ENCODE data around the gene SMIM35.

Gene SMIM35
- total RNA-seq, result 0.19 to 1.1 (median 0.70) reads per million in 4 experiments

- DNase-seq, result no peak
Observed at GRCh38 chr11:118086913-118087768, at the start of gene SMIM35. Gene SMIM35 (minus strand): TSS chr11:118086963. CDS start chr11:118086757, 206 bp downstream.

GRCh38 chr11:118136341-118136740 lies 49.6 kb upstream of the SMIM35 start:
- DNase-seq, result no peak

DNA sequence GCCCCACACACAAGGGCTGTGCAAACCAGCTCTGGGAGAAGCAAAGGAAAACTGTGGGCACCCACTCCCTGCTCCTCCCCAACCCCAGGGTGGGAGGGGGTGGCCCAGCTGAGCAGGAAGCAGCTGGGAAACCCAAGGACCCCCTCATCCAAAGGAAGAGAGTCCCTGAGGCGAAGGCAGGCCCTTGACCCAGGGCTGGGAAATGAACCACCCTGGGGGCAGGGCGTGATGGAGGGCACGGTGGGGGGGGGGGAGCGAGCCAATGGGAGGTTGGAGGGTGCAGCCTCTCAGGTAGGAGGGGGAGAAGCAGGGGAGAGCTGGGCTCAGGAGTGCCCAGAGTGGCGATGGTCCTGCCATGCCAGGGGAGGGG lies 49.0 kb upstream of the SMIM35 start:
- no peak for DNase-seq

DNA sequence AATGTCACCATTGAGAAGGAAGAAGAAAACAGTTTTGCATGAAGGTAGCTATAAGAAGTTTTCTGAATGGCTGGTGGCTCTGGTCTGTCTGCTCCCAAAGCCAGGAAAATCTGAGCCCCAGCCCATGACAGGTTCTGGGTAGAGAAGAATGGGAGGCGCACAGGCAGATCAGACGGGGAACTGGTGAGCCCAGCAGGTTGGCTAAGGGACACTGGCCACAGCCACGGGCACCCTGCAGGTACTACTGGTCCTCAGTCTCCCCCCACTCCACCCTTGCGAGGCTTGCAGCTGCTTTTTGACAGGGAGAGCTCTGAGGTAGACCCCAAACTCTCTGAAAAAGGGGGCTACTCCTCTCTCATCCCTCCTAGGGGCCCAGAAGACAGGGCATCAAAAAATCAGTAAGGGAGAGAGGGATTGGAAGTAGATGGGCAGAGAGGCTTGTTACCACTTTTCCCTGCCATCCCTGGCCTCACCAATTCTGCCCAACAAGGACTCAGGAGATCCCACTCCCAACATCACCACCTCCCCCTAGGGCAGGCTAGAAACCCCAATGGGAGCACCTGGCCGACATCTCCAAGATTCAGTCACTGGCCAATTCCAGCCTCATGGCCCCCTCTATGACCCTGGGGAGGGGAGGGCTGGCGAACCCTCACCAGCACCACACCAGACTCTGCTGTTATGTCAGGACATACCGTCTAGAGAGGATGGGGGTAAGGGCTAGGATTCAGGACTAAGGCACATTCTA lies 48.5 kb upstream of the SMIM35 start:
- no peak for DNase-seq

GRCh38 chr11:118133816-118134215 lies 47.1 kb upstream of the SMIM35 start:
- DNase-seq, result no peak

DNA sequence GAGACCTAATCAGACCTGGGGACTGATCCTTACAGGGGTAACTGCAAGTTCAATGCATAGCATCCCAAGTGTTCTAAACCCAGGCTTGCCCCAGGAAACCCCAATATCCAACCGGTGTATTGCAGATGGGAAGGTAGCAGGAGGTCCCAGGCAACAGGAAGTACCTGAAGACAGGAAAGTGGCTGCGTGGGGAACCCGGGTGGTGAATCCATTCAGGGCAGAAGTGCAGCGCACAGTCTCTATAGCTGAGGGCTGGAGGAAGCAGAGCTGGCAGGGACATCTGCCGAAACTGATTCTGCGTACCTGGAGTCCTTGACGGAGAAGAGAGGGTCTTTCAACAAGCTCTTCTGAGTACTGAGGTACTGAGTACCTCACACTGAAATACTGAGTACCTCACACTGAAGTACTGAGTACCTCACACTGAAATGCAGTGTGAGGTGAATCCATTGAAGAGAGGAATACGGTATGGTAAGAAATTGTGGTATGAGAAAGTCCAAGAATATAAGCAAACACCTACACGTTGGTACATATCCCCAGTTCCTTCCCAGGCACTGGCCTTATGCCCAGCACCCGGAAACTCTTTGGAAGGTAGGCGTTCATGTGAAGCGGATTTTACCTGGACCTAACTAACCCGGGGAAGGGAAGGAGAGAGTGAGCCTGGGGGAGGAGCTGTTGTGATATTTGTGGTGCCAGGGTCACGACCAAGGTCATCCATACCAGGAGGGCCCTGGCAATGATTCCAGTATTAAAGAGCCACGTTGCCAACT lies 45.8 kb upstream of the SMIM35 start:
- DNase-seq, result no peak

DNA sequence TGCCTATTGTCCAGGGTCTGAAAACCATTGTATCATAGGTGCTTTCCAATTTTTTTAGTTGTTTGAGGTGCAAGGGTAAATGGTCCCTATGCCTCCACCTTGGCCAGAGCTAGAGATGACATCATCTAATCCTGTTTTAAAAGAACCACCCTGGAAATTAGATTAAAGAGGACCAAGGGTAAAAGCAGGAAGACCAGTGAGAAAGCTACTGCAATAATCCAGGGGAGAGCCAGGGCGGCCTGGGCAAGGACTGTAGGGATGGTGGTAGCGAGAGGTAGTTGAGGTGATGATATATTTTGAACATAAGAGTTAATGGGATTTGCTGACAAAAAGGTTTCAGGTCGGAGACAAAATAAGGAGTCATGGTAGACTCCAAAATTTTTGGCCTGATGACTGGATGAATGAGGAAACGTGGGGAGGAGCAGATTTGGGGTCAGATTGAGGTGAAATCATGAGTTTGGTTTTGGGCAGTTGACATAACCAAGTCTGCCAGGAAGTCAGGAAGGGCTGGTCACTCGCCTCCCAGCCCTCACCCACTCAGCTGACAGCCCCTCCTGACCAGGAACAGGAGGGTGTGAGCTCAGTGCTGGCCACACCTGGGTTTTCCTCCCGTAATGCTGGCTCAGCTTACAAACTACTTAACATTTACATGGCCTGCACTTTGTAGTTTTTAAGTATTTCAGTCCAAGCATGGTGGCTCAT lies 42.9 kb upstream of the SMIM35 start:
- DNase-seq, result no peak

DNA sequence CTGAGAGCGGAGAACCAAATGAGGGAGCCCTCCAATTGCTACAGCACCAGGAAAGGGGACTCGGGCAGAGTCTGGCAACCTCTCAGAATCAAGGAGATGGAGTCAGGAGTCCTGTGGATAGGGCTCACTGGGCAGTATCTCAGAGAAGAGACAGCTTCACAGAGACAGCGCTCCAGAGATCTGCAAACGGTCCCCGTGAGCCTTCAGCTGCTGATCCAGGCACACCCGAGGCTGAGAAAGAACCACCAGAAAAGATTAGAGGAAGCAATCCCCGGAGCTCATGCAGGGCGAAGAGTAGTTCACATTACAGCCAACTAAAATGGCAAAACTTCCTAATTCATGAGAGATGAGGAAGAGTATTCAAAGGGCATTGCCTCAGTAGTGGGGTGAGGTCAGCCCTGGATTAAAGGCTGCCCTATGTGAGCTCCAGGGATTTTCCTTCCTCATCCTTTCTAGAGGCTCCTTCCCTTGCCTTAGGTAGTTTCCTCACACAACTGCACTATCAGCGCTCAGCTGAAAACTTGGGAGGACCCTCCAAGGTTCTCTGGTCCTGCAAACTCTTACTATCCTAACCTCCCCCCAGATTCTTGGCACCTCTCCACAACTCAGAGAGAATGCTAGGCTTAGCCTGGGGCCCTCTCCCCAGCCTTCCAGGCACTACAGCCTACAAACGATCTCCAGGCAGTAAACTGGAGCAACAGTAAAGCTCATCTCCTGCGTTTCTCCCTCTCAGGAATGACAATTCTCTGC lies 42.1 kb upstream of the SMIM35 start:
- DNase-seq, result no peak

DNA sequence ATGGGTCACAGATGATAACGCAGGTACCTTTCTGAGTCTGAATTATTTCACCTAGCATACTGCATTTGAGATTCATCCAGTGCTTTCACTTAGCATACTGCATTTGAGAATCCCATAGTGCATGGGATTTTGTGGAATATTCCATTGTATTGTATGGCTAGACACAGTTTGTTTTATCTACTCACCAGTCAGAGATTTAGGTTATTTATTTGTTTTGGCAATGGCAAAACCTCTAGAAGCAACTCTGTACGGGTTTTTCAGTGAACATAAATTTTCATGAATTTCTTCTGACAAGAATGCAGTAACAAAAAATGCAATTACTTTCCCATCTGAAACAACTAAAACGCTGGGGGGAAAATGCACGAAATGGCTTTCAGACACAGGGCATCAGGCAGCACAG lies 41.5 kb upstream of the SMIM35 start:
- no peak for DNase-seq

DNA sequence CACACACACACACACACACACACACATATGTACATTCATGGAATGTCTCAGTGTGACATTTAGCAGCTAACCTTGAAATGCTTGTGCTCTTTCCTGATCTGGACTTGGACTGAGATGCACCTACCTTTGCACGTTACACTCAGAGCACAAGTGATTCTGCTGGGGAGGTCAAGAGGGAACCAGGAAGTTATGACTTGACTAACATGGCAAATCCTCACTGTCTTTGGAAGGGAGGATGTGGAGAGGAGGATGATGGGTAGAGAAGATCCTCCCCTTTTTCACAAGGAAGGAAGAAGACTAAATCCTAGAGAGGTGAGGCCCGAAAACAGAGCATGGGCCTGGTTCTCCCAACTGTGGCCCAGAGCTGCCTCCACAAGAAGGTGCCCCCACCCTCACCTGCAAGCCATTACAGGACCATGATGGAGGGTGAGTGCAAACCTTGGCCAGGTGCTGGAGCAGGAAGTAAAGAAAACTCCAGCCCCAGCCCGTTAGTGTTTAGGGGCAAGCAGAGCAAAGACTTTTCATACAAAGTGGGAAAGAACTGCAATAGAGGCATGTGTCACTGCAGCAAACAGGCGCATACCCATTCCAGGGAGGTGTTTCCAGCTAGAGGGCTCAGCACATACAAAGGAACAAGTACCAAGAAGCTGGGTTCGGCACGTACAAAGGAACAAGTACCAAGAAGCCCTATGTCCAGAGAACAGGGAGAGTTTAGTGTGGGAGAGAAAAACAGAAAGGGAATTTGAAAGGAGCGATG lies 39.5 kb upstream of the SMIM35 start:
- DNase-seq, result no peak

DNA sequence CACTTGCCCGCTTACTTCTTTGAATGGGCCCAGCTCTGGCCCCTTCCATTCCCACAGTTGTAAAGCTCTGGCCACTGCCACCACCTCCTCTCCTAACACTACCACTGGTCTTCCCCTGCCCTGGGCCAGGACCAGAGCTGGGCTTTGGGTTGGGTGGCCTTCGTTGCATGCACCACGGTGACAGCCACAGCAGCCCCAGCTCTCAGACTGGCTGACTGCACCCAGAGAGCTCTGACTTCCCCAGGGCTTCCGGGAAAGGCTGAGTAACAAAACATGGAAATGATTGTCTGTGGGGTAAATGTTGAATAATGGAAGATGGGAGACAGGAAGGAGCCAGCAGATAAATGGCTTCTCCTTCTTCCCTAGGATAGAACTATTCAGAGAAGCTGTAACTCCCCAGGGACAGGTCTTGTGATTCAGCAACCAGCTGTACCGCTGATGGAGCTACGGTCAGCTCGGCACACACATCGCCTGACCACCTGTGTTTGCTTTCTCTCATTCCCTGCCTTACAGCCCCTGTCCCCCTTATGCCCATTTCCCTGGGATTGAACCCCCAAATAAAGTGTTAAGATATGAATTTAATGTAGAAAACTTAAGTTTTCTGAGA lies 38.3 kb upstream of the SMIM35 start:
- no peak for DNase-seq

DNA sequence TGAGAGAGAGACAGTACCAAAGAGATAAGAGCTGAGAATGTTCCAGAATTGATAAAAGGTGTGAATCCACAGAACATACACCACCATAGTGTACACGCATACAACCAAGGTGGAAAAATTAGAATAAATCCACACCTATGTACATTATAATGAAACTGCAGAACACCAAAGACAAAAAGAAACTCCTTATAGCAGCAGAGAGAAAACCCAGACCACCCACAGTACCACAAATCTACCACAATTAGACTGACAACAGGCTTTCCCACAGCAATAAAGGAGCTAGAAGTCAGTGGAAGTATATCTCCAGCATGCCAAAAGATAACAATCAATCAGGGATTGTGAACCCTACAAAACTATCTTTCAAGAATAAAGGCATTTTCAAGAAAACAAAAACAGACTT lies 34.0 kb upstream of the SMIM35 start:
- no peak for DNase-seq

GRCh38 chr11:118117790-118118601 lies 31.2 kb upstream of the SMIM35 start:
- peak; percentile 4 for DNase-seq

DNA sequence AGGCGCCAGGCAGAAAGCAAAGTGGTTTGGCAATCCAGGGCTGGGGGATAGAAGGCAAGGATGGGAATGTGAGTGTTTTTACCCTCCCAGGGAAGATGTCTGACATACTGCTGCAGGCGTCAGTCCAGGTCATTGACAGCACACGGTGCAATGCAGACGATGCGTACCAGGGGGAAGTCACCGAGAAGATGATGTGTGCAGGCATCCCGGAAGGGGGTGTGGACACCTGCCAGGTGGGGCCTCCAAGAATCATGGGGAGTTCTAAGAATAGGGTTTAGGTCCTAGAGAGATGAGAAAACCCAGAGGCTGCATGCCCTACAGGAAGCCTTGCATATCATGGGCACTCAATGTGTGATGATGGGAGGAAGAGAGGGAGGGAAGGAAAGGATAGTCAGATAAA lies 28.3 kb upstream of the SMIM35 start:
- no peak for DNase-seq

GRCh38 chr11:118114266-118114665 lies 27.5 kb upstream of the SMIM35 start:
- DNase-seq, result no peak

DNA sequence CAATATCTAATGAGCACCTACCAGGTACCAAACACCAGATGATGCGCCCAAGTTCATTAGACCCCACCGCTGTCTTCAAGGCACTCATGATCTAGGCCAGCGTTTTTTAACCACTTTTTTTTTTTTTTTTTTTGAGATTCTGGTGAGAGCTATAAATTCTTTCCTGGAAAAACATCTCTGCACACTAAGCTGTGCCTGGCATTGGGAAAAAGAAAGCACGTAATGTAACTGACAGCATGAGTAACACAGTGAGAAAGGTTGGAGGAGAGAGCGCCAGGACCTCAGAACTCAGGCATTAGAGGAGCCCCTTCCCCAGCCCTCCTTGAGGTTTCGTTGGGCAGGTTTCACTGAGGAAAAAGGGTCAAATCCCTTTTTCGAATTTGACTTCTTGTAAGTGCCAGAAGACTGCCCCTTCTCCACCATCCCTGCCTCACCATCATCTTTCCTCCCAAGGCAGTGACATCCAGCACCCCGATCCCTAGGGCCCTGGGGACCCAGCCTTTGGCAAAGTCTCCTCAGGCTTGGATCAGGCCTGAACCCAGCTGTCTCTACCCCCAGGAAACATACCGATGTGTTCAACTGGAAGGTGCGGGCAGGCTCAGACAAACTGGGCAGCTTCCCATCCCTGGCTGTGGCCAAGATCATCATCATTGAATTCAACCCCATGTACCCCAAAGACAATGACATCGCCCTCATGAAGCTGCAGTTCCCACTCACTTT lies 26.1 kb upstream of the SMIM35 start:
- DNase-seq, result no peak

GRCh38 chr11:118111744-118112035 lies 24.9 kb upstream of the SMIM35 start:
- no peak for DNase-seq

GRCh38 chr11:118111019-118111743 lies 24.4 kb upstream of the SMIM35 start:
- no peak for DNase-seq

DNA sequence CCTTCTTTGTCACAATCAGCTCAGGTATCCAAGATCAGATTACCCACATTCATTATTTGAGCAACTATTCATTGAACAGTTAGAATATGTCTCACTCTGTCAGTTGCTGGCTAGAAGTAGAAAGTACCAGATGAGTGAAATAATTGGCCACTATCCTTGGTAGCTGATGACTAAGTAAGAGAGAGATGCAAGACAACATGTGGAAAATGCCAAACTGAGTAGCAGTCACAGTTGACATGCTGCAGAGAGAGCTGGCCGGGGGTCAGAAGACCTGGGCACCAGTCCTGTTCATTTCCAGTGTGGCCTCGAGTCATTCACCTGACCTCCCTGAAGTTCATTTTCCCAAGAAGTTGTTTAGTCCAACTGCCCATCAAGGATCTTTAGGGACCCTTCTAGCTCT lies 22.5 kb upstream of the SMIM35 start:
- DNase-seq, result no peak

Data from effector CD8-positive, alpha-beta T cell (primary cell).